Naive thymus-derived CD4-positive, alpha-beta T cell (primary cell): ENCODE results near the gene RANBP1. TPM values are rescaled to one million over a fixed set of nuclear protein-coding genes. Genes with fewer than 3 reads are reported as not detected.

Experiments
- ATAC-seq: fragments of 150-1000 bp; cut with Tn5 transposase; 2 replicates; pipeline ENCODE4 v1.10.0; 2021; ENCODE audit warnings: mild to moderate bottlenecking, moderate library complexity
- CTCF ChIA-PET: fragments of 350-600 bp; sonication (Branson Sonifier 250); formaldehyde crosslinking; loops from one replicate; lab custom pipeline; 2021; ENCODE audit warnings: antibody characterized with exemption; lab: Charles Lee
- POLR2A ChIA-PET: fragments of 350-600 bp; sonication (Branson Sonifier 250); formaldehyde crosslinking; loops from one replicate; lab custom pipeline; 2021; ENCODE audit warnings: antibody characterized with exemption, inconsistent platforms; lab: Charles Lee
- DNase-seq, 9 donors: peaks; one replicate each; pipeline versions ENCODE4 v3.0.0 to v3.0.0-alpha.2; 2020 to 2022; ENCODE audit warnings: mixed read lengths in 1 of 9
- H3K27ac ChIP-seq: one replicate; pipeline ENCODE4 v1.7.0; 2013; ENCODE audit warnings: mild to moderate bottlenecking, low read depth, low read length, moderate library complexity
- H3K27me3 ChIP-seq, 2 donors: one replicate each; pipeline ENCODE4 v1.7.0; 2013; ENCODE audit warnings: low read length in 2 of 2, mild to moderate bottlenecking in 2 of 2, moderate library complexity in 2 of 2; ENCODE audit not compliant: control insufficient read depth in 2 of 2, insufficient read depth in 2 of 2
- H3K36me3 ChIP-seq, 3 experiments: 1 replicate in 2 of 3; 2 replicates in 1 of 3; pipeline ENCODE4 v1.7.0; 2013; ENCODE audit warnings: low read length in 3 of 3, mild to moderate bottlenecking in 3 of 3, moderate library complexity in 1 of 3; ENCODE audit not compliant: insufficient read depth in 3 of 3, control insufficient read depth in 2 of 3
- H3K4me1 ChIP-seq, 2 donors: one replicate each; pipeline ENCODE4 v1.7.0; 2013; ENCODE audit warnings: low read length in 2 of 2, mild to moderate bottlenecking in 2 of 2, moderate library complexity in 1 of 2; ENCODE audit not compliant: control insufficient read depth in 2 of 2, insufficient read depth in 2 of 2
- H3K4me3 ChIP-seq: 2 replicates; pipeline ENCODE4 v1.7.0; 2013; ENCODE audit warnings: mild to moderate bottlenecking, low read length
- H3K9me3 ChIP-seq, 3 experiments: 1 replicate in 2 of 3; 2 replicates in 1 of 3; pipeline ENCODE4 v1.7.0; 2013; ENCODE audit warnings: low read length in 3 of 3; ENCODE audit not compliant: control insufficient read depth in 2 of 3
- H3K27ac Mint-ChIP-seq, 9 donors: one replicate each; pipeline ENCODE4 v1.8.0; 2020 to 2022; ENCODE audit warnings: mixed read lengths in 9 of 9, mild to moderate bottlenecking in 8 of 9, moderate library complexity in 5 of 9, inconsistent platforms in 2 of 9
- H3K27me3 Mint-ChIP-seq, 5 donors: one replicate each; pipeline ENCODE4 v1.8.0; 2021 to 2022; ENCODE audit warnings: mixed read lengths in 5 of 5, mild to moderate bottlenecking in 1 of 5
- H3K36me3 Mint-ChIP-seq, 5 donors: one replicate each; pipeline ENCODE4 v1.8.0; 2020 to 2022; ENCODE audit warnings: mixed read lengths in 5 of 5, mild to moderate bottlenecking in 3 of 5, inconsistent platforms in 1 of 5
- H3K4me1 Mint-ChIP-seq, 7 donors: one replicate each; pipeline ENCODE4 v1.8.0; 2020 to 2022; ENCODE audit warnings: mixed read lengths in 7 of 7, mild to moderate bottlenecking in 3 of 7, inconsistent platforms in 1 of 7
- H3K4me3 Mint-ChIP-seq, 10 donors: one replicate each; pipeline ENCODE4 v1.8.0; 2020 to 2022; ENCODE audit warnings: mild to moderate bottlenecking in 10 of 10, mixed read lengths in 10 of 10, moderate library complexity in 6 of 10, inconsistent platforms in 2 of 10
- H3K9me3 Mint-ChIP-seq, 11 donors: one replicate each; pipeline ENCODE4 v1.8.0; 2020 to 2022; ENCODE audit warnings: mixed read lengths in 11 of 11, mild to moderate bottlenecking in 4 of 11, inconsistent platforms in 1 of 11, moderate library complexity in 1 of 11
- intact Hi-C, 2 donors: fragments of 100-400 bp; cut with micrococcal nuclease; formaldehyde crosslinking; loops; one replicate each; pipeline ENCODE4 v1.15.1; 2023
- polyA plus RNA-seq, 2 donors: library from polyadenylated mRNA; unstranded; fragments of 300-500 nt; fragmentation: Illumina TruSeq; gene quantifications; one replicate each; pipeline ENCODE4 v1.2.3, GENCODE V29; 2021
- total RNA-seq, 6 experiments: library from RNA in 5 of 6; stranded (reverse) in 5 of 6; gene quantifications; 1 replicate in 5 of 6; 2 replicates in 1 of 6; pipeline ENCODE4 v1.2.3 and lab custom pipeline; 2021 to 2026

Gene RANBP1
- total and polyA plus RNA-seq, 7 experiments from 2014 or later, result 50.4 to 224 (median 75.5) TPM

DNA sequence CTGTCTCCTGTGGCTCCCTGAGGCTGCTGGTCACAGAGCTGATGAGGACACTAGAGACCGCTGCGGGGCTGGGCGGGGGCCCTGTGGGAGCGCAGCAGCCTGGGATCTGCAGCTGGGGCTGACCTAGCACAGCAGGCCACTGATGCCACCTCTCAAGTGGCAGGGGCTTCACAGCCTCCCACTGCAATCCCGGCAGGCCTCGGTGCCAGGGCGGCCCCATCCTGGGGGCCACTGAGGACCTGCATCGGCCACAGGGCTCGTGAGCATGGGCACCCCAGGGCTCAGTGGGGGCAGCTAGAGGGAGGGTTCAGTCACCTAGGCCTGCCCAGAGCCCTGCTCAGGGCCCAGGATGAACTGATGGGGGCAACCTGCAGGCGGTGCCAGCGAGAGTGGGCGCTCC lies 49.5 kb downstream of the RANBP1 start:
- DNase-seq, result no peak
- H3K4me3 Mint-ChIP-seq, result no peak overlapping the region
- no peak overlapping the region for H3K27ac Mint-ChIP-seq
- Histone ChIP-seq H3K27ac (no peak overlapping the region), H3K9me3 (peaks cover 0 to 6% (median 0%) of the 10 kb centered on the region in 3 experiments), H3K4me1 (no peaks in the 10 kb centered on the region), H3K27me3 (no peaks in the 10 kb centered on the region), H3K36me3 (no peaks in the 10 kb centered on the region), H3K4me3 (no peak overlapping the region)
- peaks cover 0 to 5% (median 0%) of the 10 kb centered on the region in 11 donors for H3K9me3 Mint-ChIP-seq
- CTCF ChIA-PET, result no interaction called here
- POLR2A ChIA-PET, result no interaction called here
- H3K4me1 Mint-ChIP-seq, result peaks cover 0 to 1% (median 0%) of the 10 kb centered on the region in 7 donors
- no peaks in the 10 kb centered on the region for H3K27me3 Mint-ChIP-seq
- H3K36me3 Mint-ChIP-seq, result peaks cover 0 to 3% (median 0%) of the 10 kb centered on the region in 5 donors
- ATAC-seq, result no peak
- intact Hi-C loops, result no loop called here

GRCh38 chr22:20165913-20166312 lies 50.0 kb downstream of the RANBP1 start:
- ATAC-seq (no peak), DNase-seq (no peak)
- peaks cover 0 to 6% (median 0%) of the 10 kb centered on the region in 3 experiments for H3K9me3 ChIP-seq
- peaks cover 0 to 2% (median 0%) of the 10 kb centered on the region in 7 donors for H3K4me1 Mint-ChIP-seq
- H3K36me3 Mint-ChIP-seq, result peaks cover 0 to 3% (median 0%) of the 10 kb centered on the region in 5 donors
- H3K27ac ChIP-seq, result no peak overlapping the region
- peaks cover 0 to 5% (median 0%) of the 10 kb centered on the region in 11 donors for H3K9me3 Mint-ChIP-seq
- intact Hi-C loops, result no loop called here
- no peak overlapping the region for H3K27ac Mint-ChIP-seq
- H3K4me3 ChIP-seq, result no peak overlapping the region
- ChIA-PET POLR2A (no interaction called here), CTCF (no interaction called here)
- H3K36me3 ChIP-seq, result no peaks in the 10 kb centered on the region
- H3K4me1 ChIP-seq, result no peaks in the 10 kb centered on the region
- H3K4me3 Mint-ChIP-seq, result no peak overlapping the region
- H3K27me3 ChIP-seq, result no peaks in the 10 kb centered on the region
- no peaks in the 10 kb centered on the region for H3K27me3 Mint-ChIP-seq

DNA sequence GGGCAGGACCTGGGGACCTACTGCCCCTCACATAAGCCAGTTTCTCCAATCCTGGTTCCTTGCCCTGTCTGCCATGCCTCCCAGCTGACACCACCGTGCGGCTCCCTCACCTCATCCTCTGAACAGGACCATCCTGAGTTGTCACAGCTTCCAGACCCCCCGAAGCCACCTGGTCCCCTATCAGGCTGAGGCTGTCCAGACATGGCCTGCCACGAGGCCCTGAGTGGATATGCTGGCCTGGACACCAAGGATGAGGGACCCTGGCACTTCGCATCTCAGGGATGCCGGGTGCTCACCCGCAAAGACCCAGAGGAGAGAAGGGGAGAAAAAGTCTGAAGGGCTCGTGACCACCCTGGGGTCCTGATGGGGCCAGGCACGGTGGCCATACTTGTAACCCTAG lies 50.8 kb downstream of the RANBP1 start:
- H3K27ac ChIP-seq, result no peak overlapping the region
- ATAC-seq (no peak), DNase-seq (no peak)
- ChIA-PET CTCF (no interaction called here), POLR2A (no interaction called here)
- H3K4me1 ChIP-seq, result no peaks in the 10 kb centered on the region
- H3K27me3 ChIP-seq, result no peaks in the 10 kb centered on the region
- Mint-ChIP-seq H3K36me3 (peaks cover 0 to 3% (median 0%) of the 10 kb centered on the region in 5 donors), H3K27me3 (no peaks in the 10 kb centered on the region), H3K4me1 (peaks cover 0 to 2% (median 0%) of the 10 kb centered on the region in 7 donors), H3K9me3 (peaks cover 0 to 5% (median 0%) of the 10 kb centered on the region in 11 donors), H3K27ac (no peak overlapping the region), H3K4me3 (no peak overlapping the region)
- H3K4me3 ChIP-seq, result no peak overlapping the region
- no peaks in the 10 kb centered on the region for H3K36me3 ChIP-seq
- H3K9me3 ChIP-seq, result peaks cover 0 to 4% (median 0%) of the 10 kb centered on the region in 3 experiments
- intact Hi-C loops, result no loop called here

DNA sequence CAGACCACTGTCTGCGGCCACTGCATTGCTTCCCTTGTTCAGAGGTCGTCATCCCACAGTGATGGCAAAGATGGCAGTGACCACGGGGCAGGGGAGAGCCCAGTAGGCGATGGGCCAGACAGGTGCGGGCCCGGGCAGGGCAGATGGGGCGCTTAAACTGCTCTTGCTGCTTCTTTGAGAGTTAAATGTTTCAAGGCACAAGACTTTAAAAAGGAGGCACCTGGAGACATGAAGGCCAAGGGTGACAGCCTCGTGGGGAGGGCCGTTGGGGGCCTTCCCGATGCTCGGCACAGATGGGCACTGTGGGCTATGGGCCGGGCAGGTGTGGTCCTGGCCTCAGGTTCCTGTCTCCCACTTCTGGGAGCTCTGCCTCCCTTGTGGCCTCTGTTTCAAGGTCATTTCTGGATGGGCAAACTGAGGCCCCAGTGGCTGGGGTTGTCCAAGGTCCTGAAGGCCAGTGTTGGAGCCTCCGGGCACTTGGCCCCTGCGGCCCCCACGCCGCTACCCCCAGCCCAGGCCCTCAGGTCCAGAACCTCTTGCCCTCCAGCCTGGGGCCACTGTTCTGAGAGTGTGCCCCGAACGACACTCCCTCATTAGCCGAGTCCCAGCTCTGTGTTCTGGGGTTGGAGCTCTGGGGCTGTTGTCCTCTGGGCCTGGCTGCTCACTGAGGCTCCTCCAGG lies 51.9 kb downstream of the RANBP1 start:
- ATAC-seq, result no peak
- H3K4me3 Mint-ChIP-seq, result no peak overlapping the region
- CTCF ChIA-PET, result no interaction called here
- no peak overlapping the region for H3K27ac Mint-ChIP-seq
- DNase-seq, result no peak
- Histone ChIP-seq H3K27me3 (no peaks in the 10 kb centered on the region), H3K36me3 (no peaks in the 10 kb centered on the region), H3K9me3 (no peaks in the 10 kb centered on the region), H3K4me3 (no peak overlapping the region), H3K4me1 (no peaks in the 10 kb centered on the region), H3K27ac (no peak overlapping the region)
- H3K36me3 Mint-ChIP-seq, result peaks cover 0 to 3% (median 0%) of the 10 kb centered on the region in 5 donors
- H3K4me1 Mint-ChIP-seq, result peaks cover 0 to 2% (median 0%) of the 10 kb centered on the region in 7 donors
- H3K9me3 Mint-ChIP-seq, result peaks cover 0 to 5% (median 0%) of the 10 kb centered on the region in 11 donors
- no peaks in the 10 kb centered on the region for H3K27me3 Mint-ChIP-seq
- POLR2A ChIA-PET, result no interaction called here
- intact Hi-C loops, result no loop called here

GRCh38 chr22:20169253-20169822 lies 53.4 kb downstream of the RANBP1 start:
- DNase-seq, result no peak
- no peak overlapping the region for H3K27ac Mint-ChIP-seq
- H3K4me1 Mint-ChIP-seq, result peaks cover 0 to 2% (median 0%) of the 10 kb centered on the region in 7 donors
- Histone ChIP-seq H3K9me3 (no peaks in the 10 kb centered on the region), H3K4me3 (no peak overlapping the region), H3K27me3 (no peaks in the 10 kb centered on the region), H3K27ac (no peak overlapping the region), H3K4me1 (no peaks in the 10 kb centered on the region), H3K36me3 (no peaks in the 10 kb centered on the region)
- H3K4me3 Mint-ChIP-seq, result no peak overlapping the region
- no peaks in the 10 kb centered on the region for H3K27me3 Mint-ChIP-seq
- no peak for ATAC-seq
- peaks cover 0 to 1% (median 0%) of the 10 kb centered on the region in 11 donors for H3K9me3 Mint-ChIP-seq
- peaks cover 0 to under 1% (median 0%) of the 10 kb centered on the region in 5 donors for H3K36me3 Mint-ChIP-seq
- POLR2A ChIA-PET, result no interaction called here
- intact Hi-C loops, result no loop called here
- CTCF ChIA-PET, result no interaction called here

DNA sequence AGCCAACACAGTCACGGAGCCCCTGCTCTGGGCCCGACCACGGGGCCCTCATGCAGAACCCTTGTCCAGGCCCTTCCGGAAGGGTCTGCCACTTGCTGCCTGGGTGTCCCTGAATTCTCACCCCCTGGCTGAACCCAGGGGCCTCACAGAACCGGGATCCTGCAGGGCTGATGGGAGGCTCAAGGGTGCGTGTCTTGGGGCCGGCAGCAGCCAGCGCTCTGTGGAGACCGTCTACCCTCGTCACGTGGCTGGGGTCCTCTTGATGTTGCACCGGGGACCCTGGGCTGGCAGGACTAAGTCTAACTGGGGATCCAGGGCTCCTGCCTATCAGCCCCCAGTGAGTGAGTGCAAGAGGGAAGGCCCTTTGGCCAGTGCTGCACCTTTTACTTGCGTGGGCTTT lies 54.3 kb downstream of the RANBP1 start:
- peaks cover 0 to 2% (median 0%) of the 10 kb centered on the region in 7 donors for H3K4me1 Mint-ChIP-seq
- no peak for ATAC-seq

More for the DNA sequence above, 54.3 kb downstream of the RANBP1 start:
- Mint-ChIP-seq H3K36me3 (no peaks in the 10 kb centered on the region), H3K27ac (no peak overlapping the region), H3K27me3 (no peaks in the 10 kb centered on the region), H3K9me3 (no peaks in the 10 kb centered on the region), H3K4me3 (no peak overlapping the region)
- DNase-seq, result no peak
- ChIA-PET POLR2A (no interaction called here), CTCF (no interaction called here)
- H3K9me3 ChIP-seq, result no peaks in the 10 kb centered on the region
- no peak overlapping the region for H3K4me3 ChIP-seq
- intact Hi-C loops, result no loop called here
- H3K36me3 ChIP-seq, result no peaks in the 10 kb centered on the region
- H3K27ac ChIP-seq, result no peak overlapping the region
- no peaks in the 10 kb centered on the region for H3K27me3 ChIP-seq
- no peaks in the 10 kb centered on the region for H3K4me1 ChIP-seq
